H1 (cell line): ENCODE data around the gene EGFL6. TPM values are rescaled to one million over a fixed set of nuclear protein-coding genes. Genes with fewer than 3 reads are reported as not detected.

Experiments used
- CTCF ChIA-PET: fragments of 300-600 bp; sonication (Branson Sonifier 250); formaldehyde crosslinking; loops from one replicate; lab custom pipeline; 2021; ENCODE audit not compliant: partially characterized antibody; lab: Charles Lee
- POLR2A ChIA-PET: fragments of 300-600 bp; sonication (Branson Sonifier 250); formaldehyde crosslinking; loops from one replicate; lab custom pipeline; 2021; ENCODE audit warnings: inconsistent platforms; ENCODE audit not compliant: partially characterized antibody; lab: Charles Lee
- DNase-seq, 2 experiments: peaks; one replicate each; pipeline versions ENCODE4 v3.0.0 to v3.0.0-alpha.2; 2010 to 2022; ENCODE audit warnings: low spot score in 2 of 2, low read depth in 1 of 2, mixed read lengths in 1 of 2
- FAIRE-seq: peaks from 2 replicates; lab custom pipeline; 2011; peaks lifted over from hg19 to GRCh38; lab: Jason Lieb, UNC
- H2AFZ ChIP-seq: 2 replicates; pipeline ENCODE4 v1.8.1; 2012; ENCODE audit warnings: low read length, inconsistent platforms
- H2AK5ac ChIP-seq: 2 replicates; pipeline ENCODE4 v1.6.1; 2013; ENCODE audit warnings: low read depth, low read length
- H2BK120ac ChIP-seq: replicated peaks from 2 replicates; pipeline ENCODE3; 2013; ENCODE audit warnings: low read depth, low read length, inconsistent platforms
- H2BK12ac ChIP-seq: 2 replicates; pipeline ENCODE4 v1.6.1; 2013; ENCODE audit warnings: low read depth, low read length
- H2BK15ac ChIP-seq: 2 replicates; pipeline ENCODE4 v1.6.1; 2013; ENCODE audit warnings: low read length
- H2BK20ac ChIP-seq: 2 replicates; pipeline ENCODE4 v1.6.1; 2013; ENCODE audit warnings: low read length
- H2BK5ac ChIP-seq: 2 replicates; pipeline ENCODE4 v1.6.1; 2013; ENCODE audit warnings: low read depth, low read length
- H3K14ac ChIP-seq: 2 replicates; pipeline ENCODE4 v1.6.1; 2013; ENCODE audit warnings: inconsistent platforms; ENCODE audit not compliant: insufficient read length
- H3K18ac ChIP-seq: 2 replicates; pipeline ENCODE4 v1.6.1; 2013; ENCODE audit warnings: low read length; ENCODE audit errors: extremely low read depth
- H3K23ac ChIP-seq: 2 replicates; pipeline ENCODE4 v1.6.1; 2013; ENCODE audit warnings: inconsistent platforms; ENCODE audit not compliant: insufficient read length
- H3K23me2 ChIP-seq: 2 replicates; pipeline ENCODE4 v1.6.1; 2013; ENCODE audit warnings: low read depth, low read length
- H3K27ac ChIP-seq: 2 replicates; pipeline ENCODE4 v1.6.1; 2011; ENCODE audit warnings: low read depth, low read length, inconsistent platforms
- H3K27me3 ChIP-seq, 4 experiments: replicated peaks in 1 of 4; 1 replicate in 1 of 4; 2 replicates in 3 of 4; pipeline versions ENCODE4 v1.6.1 to v1.8.1; 2011 to 2013; ENCODE audit warnings: low read length in 3 of 4, mild to moderate bottlenecking in 3 of 4, inconsistent platforms in 2 of 4, mixed read lengths in 2 of 4, moderate library complexity in 1 of 4; ENCODE audit not compliant: control insufficient read depth in 3 of 4, insufficient read depth in 3 of 4; ENCODE audit errors: extremely low read depth in 1 of 4
- H3K36me3 ChIP-seq, 4 experiments: 2 replicates each; pipeline versions ENCODE4 v1.6.1 to v1.8.1; 2011 to 2013; ENCODE audit warnings: mild to moderate bottlenecking in 4 of 4, low read length in 3 of 4, moderate library complexity in 2 of 4, control low read depth in 1 of 4, inconsistent platforms in 1 of 4; ENCODE audit not compliant: insufficient read depth in 4 of 4, control insufficient read depth in 2 of 4
- H3K4ac ChIP-seq: replicated peaks from 2 replicates; pipeline ENCODE3; 2013; ENCODE audit warnings: low read length, low read depth, mixed read lengths, inconsistent platforms; ENCODE audit not compliant: insufficient read length
- H3K4me1 ChIP-seq, 4 experiments: replicated peaks in 1 of 4; 1 replicate in 1 of 4; 2 replicates in 3 of 4; pipeline versions ENCODE4 v1.6.1 to v1.8.1; 2011 to 2013; ENCODE audit warnings: low read length in 3 of 4, inconsistent platforms in 2 of 4, mixed read lengths in 1 of 4; ENCODE audit not compliant: insufficient read depth in 4 of 4, control insufficient read depth in 3 of 4
- H3K4me2 ChIP-seq, 2 experiments: 2 replicates each; pipeline versions ENCODE4 v1.6.1 to v1.8.1; 2011 to 2013; ENCODE audit warnings: low read depth in 2 of 2, low read length in 2 of 2, control low read depth in 1 of 2, inconsistent platforms in 1 of 2, mild to moderate bottlenecking in 1 of 2; ENCODE audit not compliant: insufficient read depth in 1 of 2
- H3K4me3 ChIP-seq, 4 experiments: fragments of 200-600, 300-600 bp in 1 of 4; sonication (generic), shearing (Covaris generic), sonication (Bioruptor Twin) in 1 of 4; 2 replicates each; pipeline versions ENCODE4 v1.5.1 to v1.8.1; 2011 to 2016; ENCODE audit warnings: low read length in 4 of 4, low read depth in 3 of 4, control low read depth in 2 of 4, inconsistent platforms in 2 of 4, mild to moderate bottlenecking in 2 of 4, mixed read lengths in 1 of 4, moderate library complexity in 1 of 4; ENCODE audit not compliant: insufficient read depth in 2 of 4; ENCODE audit errors: extremely low read depth in 1 of 4
- H3K56ac ChIP-seq: replicated peaks from 2 replicates; pipeline ENCODE3; 2013; ENCODE audit warnings: low read depth, mild to moderate bottlenecking, mixed read lengths, low read length, inconsistent platforms; ENCODE audit not compliant: insufficient read length
- H3K79me1 ChIP-seq: 2 replicates; pipeline ENCODE4 v1.6.1; 2013; ENCODE audit warnings: low read depth, low read length, control low read depth
- H3K79me2 ChIP-seq, 2 experiments: 2 replicates each; pipeline versions ENCODE4 v1.6.1 to v1.8.1; 2012 to 2013; ENCODE audit warnings: low read length in 2 of 2, mild to moderate bottlenecking in 2 of 2, inconsistent platforms in 1 of 2; ENCODE audit not compliant: insufficient read depth in 2 of 2, control insufficient read depth in 1 of 2
- H3K9ac ChIP-seq, 4 experiments: replicated peaks in 1 of 4; 1 replicate in 1 of 4; 2 replicates in 3 of 4; pipeline versions ENCODE4 v1.6.1 to v1.8.1; 2011 to 2013; ENCODE audit warnings: low read depth in 3 of 4, low read length in 3 of 4, control low read depth in 2 of 4, mild to moderate bottlenecking in 2 of 4, moderate library complexity in 2 of 4, inconsistent platforms in 1 of 4; ENCODE audit errors: extremely low read depth in 1 of 4
- H3K9me3 ChIP-seq, 2 experiments: 2 replicates each; pipeline versions ENCODE4 v1.6.1 to v1.8.1; 2012 to 2013; ENCODE audit warnings: mild to moderate bottlenecking in 2 of 2, moderate library complexity in 2 of 2, control low read depth in 1 of 2, inconsistent platforms in 1 of 2, low read depth in 1 of 2, low read length in 1 of 2, mixed read lengths in 1 of 2; ENCODE audit not compliant: insufficient read depth in 2 of 2
- H4K20me1 ChIP-seq, 2 experiments: replicated peaks in 1 of 2; 2 replicates each; pipeline versions ENCODE3 to v1.8.1; 2011 to 2013; ENCODE audit warnings: inconsistent platforms in 2 of 2, low read length in 2 of 2, mild to moderate bottlenecking in 1 of 2; ENCODE audit not compliant: insufficient read depth in 2 of 2, control insufficient read depth in 1 of 2
- H4K5ac ChIP-seq: 2 replicates; pipeline ENCODE4 v1.6.1; 2013; ENCODE audit warnings: low read length, low read depth, mixed read lengths, inconsistent platforms; ENCODE audit not compliant: insufficient read length
- H4K8ac ChIP-seq: 2 replicates; pipeline ENCODE4 v1.8.0; 2013; ENCODE audit warnings: mild to moderate bottlenecking, moderate library complexity, low read length, inconsistent platforms; ENCODE audit not compliant: insufficient read depth; ENCODE audit errors: extremely low read depth
- H4K91ac ChIP-seq: replicated peaks from 2 replicates; pipeline ENCODE3; 2013; ENCODE audit warnings: low read length, mixed read lengths, inconsistent platforms; ENCODE audit not compliant: insufficient read length
- ATF2 ChIP-seq: IDR thresholded peaks from 2 replicates; pipeline ENCODE4 v1.6.1; 2012; ENCODE audit warnings: low read length, inconsistent platforms
- CTCF ChIP-seq, 3 experiments: IDR thresholded peaks; 1 replicate in 2 of 3; 2 replicates in 1 of 3; pipeline versions ENCODE4 v1.5.1 to v1.6.1; 2011; ENCODE audit warnings: low read length in 3 of 3, mild to moderate bottlenecking in 3 of 3, inconsistent platforms in 2 of 3, low read depth in 1 of 3, moderate library complexity in 1 of 3; ENCODE audit not compliant: insufficient read depth in 1 of 3; ENCODE audit errors: control extremely low read depth in 1 of 3
- EZH2 ChIP-seq: fragments of 200-600 bp; sonication (generic); IDR thresholded peaks from 2 replicates; pipeline ENCODE4 v1.7.1; 2012; ENCODE audit warnings: low read depth, mild to moderate bottlenecking, moderate library complexity, low read length, inconsistent platforms; ENCODE audit not compliant: severe bottlenecking
- FOSL1 ChIP-seq: IDR thresholded peaks from 2 replicates; pipeline ENCODE4 v1.6.1; 2011; ENCODE audit warnings: mild to moderate bottlenecking, low read depth, low read length, moderate library complexity; ENCODE audit not compliant: insufficient read depth
- KDM1A ChIP-seq: fragments of 200-600, 300-600 bp; sonication (generic); IDR thresholded peaks from 2 replicates; pipeline ENCODE4 v1.7.1; 2016; ENCODE audit warnings: mild to moderate bottlenecking, low read length, borderline replicate concordance
- MAFK ChIP-seq: IDR thresholded peaks from 2 replicates; pipeline ENCODE4 v1.6.1; 2012; ENCODE audit warnings: low read depth, mild to moderate bottlenecking, improper control_type of control experiment, low read length
- NANOG ChIP-seq: IDR thresholded peaks from 2 replicates; pipeline ENCODE4 v1.6.1; 2011; ENCODE audit warnings: low read length, low read depth, mild to moderate bottlenecking, inconsistent platforms; ENCODE audit not compliant: insufficient read depth, poor library complexity, severe bottlenecking
- RAD21 ChIP-seq, 2 experiments: IDR thresholded peaks in 1 of 2; conservative IDR thresholded peaks in 1 of 2; 2 replicates each; pipeline ENCODE4 v1.6.1; 2011; ENCODE audit warnings: low read depth in 2 of 2, low read length in 2 of 2, improper control_type of control experiment in 1 of 2, inconsistent platforms in 1 of 2, mild to moderate bottlenecking in 1 of 2, moderate library complexity in 1 of 2
- TEAD4 ChIP-seq: IDR thresholded peaks from 2 replicates; pipeline ENCODE4 v1.6.1; 2012; ENCODE audit warnings: low read depth, low read length, inconsistent platforms, mixed read lengths
- WGBS, 2 experiments: shearing (Covaris generic) in 1 of 2; methylation state at CpG; one replicate each; pipeline versions ENCODE4 v1.1.6 to v1.1.7; 2013 to 2015; ENCODE audit warnings: low lambda C conversion rate in 2 of 2, mixed read lengths in 2 of 2, inconsistent platforms in 1 of 2, low coverage in 1 of 2, missing lambda C conversion rate in 1 of 2; ENCODE audit not compliant: insufficient replicate concordance in 2 of 2, insufficient coverage in 1 of 2, insufficient read length in 1 of 2; ENCODE audit errors: extremely low coverage in 1 of 2, missing lambda C conversion rate in 1 of 2; 5-methylcytosine and 5-hydroxymethylcytosine counted together
- polyA plus RNA-seq, 7 experiments: library from polyadenylated mRNA; depleted of rRNA in 3 of 7; stranded (reverse) in 5 of 7; unstranded in 2 of 7; fragments of >200 nt in 5 of 7; fragments of 200-250 nt in 2 of 7; gene quantifications; 1 replicate in 5 of 7; 2 replicates in 1 of 7; 4 replicates in 1 of 7; pipeline versions ENCODE4 v1.2.1 to v1.2.3, GENCODE V29; 2011 to 2013; ENCODE audit warnings: missing spikeins in 2 of 7, mixed read lengths in 2 of 7
- total RNA-seq: library from RNA; stranded (reverse); fragmentation: NEBNext Ultra II Directional; extraction: Animal tissue kit (Norgen Biotek cat#: 25700); gene quantifications from 2 replicates; pipeline ENCODE4 v1.2.1, GENCODE V29; 2021

The EGFL6 gene
- total and polyA plus RNA-seq, 2 of the 8 experiments (the other 6 are each of a cell fraction or from before 2014, with no cell fraction given): 0.93 to 1.1 TPM

GRCh38 chrX:13605611-13606010, 36.2 kb downstream of the EGFL6 start:
- no peak overlapping the region for H3K27ac ChIP-seq
- H3K4me1 ChIP-seq: no peaks in the 10 kb centered on the region
- H2BK20ac ChIP-seq: no peak overlapping the region
- H4K5ac ChIP-seq: no peak overlapping the region
- FAIRE-seq (no peak), DNase-seq (no peak)
- no peaks in the 10 kb centered on the region for H3K27me3 ChIP-seq
- no peak overlapping the region for H2BK120ac ChIP-seq
- H3K36me3 ChIP-seq: no peaks in the 10 kb centered on the region
- ChIA-PET CTCF (interaction anchor here (1.1 to 1.6 kb wide), 2 partner anchors 8 to 98 kb away, joined by 3 to 6 read pairs; no protein-coding TSS in a partner anchor), POLR2A (interaction anchor here (0.7 kb wide), 1 partner anchor 122 kb away, joined by 3 read pairs; no protein-coding TSS in a partner anchor)
- H4K91ac ChIP-seq: no peak overlapping the region
- no peak overlapping the region for H3K18ac ChIP-seq
- H3K14ac ChIP-seq: no peak overlapping the region
- H3K23ac ChIP-seq: no peak overlapping the region
- no peak overlapping the region for H3K56ac ChIP-seq
- H2AFZ ChIP-seq: no peak overlapping the region
- no peak overlapping the region for H3K4ac ChIP-seq
- no peaks in the 10 kb centered on the region for H3K9me3 ChIP-seq
- H2BK15ac ChIP-seq: no peak overlapping the region
- H3K79me1 ChIP-seq: no peaks in the 10 kb centered on the region
- H2BK12ac ChIP-seq: no peak overlapping the region
- H3K79me2 ChIP-seq: no peaks in the 10 kb centered on the region
- H3K23me2 ChIP-seq: no peaks in the 10 kb centered on the region
- H2AK5ac ChIP-seq: no peak overlapping the region
- H4K8ac ChIP-seq: no peak overlapping the region
- no peak overlapping the region for H3K4me2 ChIP-seq
- no peak overlapping the region for H3K4me3 ChIP-seq
- no peak overlapping the region for H3K9ac ChIP-seq
- H2BK5ac ChIP-seq: no peak overlapping the region
- WGBS, 2 experiments: no CpG with 5 or more reads among the region's 1 CpG
- no peaks in the 10 kb centered on the region for H4K20me1 ChIP-seq
- TF ChIP-seq FOSL1 (no peak), TEAD4 (no peak), KDM1A (no peak), EZH2 (no peak), NANOG (no peak), CTCF (IDR thresholded peaks at IDR 0.05; ENCODE audit: control extremely low read depth in 1 of 3, insufficient read depth in 1 of 3, low read depth in 1 of 3, low read length in 3 of 3) (no peak), RAD21 (IDR thresholded peaks at IDR 0.05 in 1 of 2, conservative IDR thresholded peaks at IDR 0.05 in 1 of 2; ENCODE audit: low read depth in 2 of 2, low read length in 2 of 2) (no peak), MAFK (no peak), ATF2 (no peak)
